Subcutaneous adipose tissue (tissue), 4 donors: Measurements from ENCODE around the gene TCF4. TPM values are rescaled to one million over a fixed set of nuclear protein-coding genes. Genes with fewer than 3 reads are reported as not detected.

Source experiments
- CTCF ChIP-seq: fragments of 450-650 bp; IDR thresholded peaks from one replicate; pipeline ENCODE4 v1.5.1; 2016; ENCODE audit warnings: low read depth, mild to moderate bottlenecking, control low read depth, antibody characterized with exemption, moderate library complexity
- total RNA-seq, 4 donors: library from RNA; depleted of rRNA; stranded (reverse); fragments of >200 nt; gene quantifications; one replicate each; pipeline ENCODE4 v1.1.0, GENCODE V29; 2016

TCF4 gene
- total RNA-seq, 4 donors from 2014 or later: 110 to 250 (median 170) TPM

DNA sequence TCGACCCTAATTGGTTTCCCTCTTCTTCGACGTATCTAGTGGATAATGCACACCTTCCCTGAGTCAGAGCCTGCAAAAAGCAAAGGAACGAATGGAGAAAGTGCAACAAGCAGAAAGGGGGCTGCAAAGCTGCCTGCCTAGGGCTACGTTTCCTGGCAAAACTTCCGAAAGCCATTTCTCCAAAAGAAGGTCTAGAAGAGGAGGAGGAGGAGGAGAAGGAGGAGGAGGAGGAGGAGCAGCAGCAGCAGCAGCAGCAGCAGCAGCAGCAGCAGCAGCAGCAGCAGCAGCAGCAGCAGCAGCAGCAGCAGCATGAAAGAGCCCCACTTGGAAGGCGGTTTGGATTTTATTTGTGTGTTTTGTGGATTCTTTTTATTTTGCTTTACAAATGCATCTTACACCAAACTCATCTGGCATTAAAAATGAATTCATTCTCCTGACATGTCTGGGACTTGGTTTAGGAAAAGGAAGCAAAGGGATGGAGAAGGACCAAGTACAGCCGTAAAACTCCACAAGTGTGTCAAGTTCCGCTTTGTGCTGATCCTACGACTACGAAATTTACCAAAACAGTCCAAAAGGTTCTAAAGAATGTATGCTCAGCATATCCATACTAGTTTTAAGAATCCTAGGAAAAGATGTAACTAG, 2.0 kb downstream of the TCF4 start:
- no peak for TF ChIP-seq CTCF

GRCh38 chr18:55585065-55585919, 2.7 kb downstream of the TCF4 start:
- TF ChIP-seq CTCF: no peak

DNA sequence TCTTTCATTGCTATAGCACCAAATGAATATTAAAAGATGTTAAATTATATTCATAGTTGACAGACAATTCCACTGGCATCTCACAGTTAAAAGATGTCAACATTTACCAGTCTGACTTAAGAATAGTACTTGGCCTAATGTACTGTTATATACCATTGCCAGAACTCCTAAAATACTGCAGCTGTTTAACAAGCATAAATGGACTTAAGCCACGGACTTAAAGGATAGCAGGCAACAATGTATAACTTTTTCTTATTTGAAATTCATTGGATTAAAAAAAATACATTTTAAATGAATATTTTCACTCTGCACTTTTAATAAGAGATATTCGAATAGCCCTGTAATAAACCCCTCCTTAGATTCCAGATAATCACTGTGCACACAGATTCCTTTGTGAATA, 3.8 kb downstream of the TCF4 start:
- TF ChIP-seq CTCF: no peak

DNA sequence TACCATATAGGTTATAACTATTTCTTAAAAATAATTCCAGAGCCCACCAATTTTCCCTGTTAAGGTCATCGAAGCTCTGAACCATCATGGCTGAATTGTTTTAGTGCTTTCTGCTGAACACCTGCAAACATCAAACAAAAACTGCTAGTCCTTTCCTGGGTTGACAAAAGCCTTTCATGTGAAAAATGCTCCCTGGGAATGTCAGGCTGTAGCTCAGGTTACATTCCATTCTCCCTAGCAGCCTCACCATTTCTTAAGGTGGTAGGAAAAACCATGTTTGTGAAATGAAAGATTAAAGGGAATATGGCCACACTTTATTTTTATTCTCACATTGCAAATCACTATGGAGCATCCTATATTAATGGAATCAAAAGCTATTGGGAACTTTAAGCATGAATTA, 5.7 kb downstream of the TCF4 start:
- TF ChIP-seq CTCF: no peak

DNA sequence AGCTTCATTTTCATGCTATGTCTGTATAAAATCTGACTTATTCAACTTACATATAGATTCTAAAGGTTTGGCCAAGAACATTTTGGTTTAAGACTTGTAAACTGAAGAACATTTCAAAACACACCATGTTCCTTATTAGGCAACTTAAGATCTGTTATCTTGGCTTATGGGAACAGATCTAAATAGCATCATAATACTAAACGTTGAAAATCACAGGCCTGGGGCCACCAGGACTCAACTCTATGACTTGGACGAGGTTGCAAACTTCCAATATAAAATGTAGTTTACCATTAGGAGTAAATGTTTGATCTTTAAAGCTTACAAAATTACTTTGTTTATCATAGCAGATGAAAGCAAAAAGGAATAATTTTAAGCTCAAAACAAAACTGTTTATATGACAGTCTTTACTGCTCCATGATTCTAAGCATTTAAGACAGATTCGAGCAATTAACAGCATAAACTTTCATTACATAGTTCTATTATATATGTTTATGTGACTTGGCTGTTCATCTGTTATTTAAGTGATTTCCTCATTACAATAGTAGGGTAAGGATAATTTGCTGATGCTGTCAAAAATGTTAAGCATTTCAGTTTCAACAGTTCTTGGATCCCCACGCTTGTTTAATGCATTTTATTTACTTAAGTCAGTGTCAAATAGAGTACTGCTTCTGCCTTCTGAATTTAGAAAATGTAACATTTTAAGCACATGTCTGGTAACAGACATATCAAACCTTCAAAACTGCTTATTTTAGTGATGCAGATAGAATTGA, 8.3 kb downstream of the TCF4 start:
- TF ChIP-seq CTCF: no peak

DNA sequence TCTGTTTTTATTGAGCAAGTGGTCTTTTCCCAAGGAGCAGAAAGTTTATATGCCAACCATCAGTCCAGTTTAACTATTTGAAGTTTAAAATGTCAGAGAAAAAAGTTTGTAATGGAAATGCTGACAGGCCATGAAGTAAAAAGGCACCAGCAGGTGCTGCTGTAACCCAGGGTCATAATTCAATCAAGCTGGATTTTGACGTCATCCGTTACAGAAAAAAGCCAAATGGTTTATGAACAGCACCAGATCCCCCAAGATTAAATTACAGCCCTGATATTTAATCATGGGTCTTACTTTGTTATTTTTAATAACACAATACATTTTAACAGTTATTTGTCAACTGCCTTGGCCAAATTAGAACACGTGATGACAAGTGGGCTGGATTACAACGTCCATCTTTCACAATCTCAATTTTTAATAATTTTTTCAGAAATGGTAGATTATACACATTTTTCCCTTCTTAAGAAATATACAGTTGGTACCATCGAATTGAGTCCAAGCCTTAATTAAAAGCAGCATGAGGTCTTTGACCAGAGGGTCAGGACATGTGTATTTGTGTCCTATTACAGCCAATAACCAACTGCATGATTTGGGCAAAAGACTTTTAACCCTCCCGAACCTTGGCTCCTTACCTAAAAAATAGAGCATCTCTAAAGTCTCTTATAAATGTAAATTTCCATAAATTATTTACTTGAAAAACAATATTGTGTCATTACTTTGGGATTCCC, 10.0 kb downstream of the TCF4 start:
- TF ChIP-seq CTCF: no peak
